Measurements from ENCODE around the gene FBLN2.

The FBLN2 gene

GRCh38 chr3:13579063-13579462 lies 30.1 kb downstream of the FBLN2 start:
- no peak for TF ChIP-seq ZFX (IDR thresholded peaks at IDR 0.05; ENCODE audit: borderline replicate concordance)
- TF ChIP-seq CTCF (IDR thresholded peaks at IDR 0.05): no peak
- H3K27ac ChIP-seq: no peak overlapping the region

GRCh38 chr3:13580256-13581023 lies 31.5 kb downstream of the FBLN2 start:
- no peak overlapping the region for H3K27ac ChIP-seq
- no peak for TF ChIP-seq CTCF (IDR thresholded peaks at IDR 0.05)
- TF ChIP-seq ZFX (IDR thresholded peaks at IDR 0.05; ENCODE audit: borderline replicate concordance): no peak

DNA sequence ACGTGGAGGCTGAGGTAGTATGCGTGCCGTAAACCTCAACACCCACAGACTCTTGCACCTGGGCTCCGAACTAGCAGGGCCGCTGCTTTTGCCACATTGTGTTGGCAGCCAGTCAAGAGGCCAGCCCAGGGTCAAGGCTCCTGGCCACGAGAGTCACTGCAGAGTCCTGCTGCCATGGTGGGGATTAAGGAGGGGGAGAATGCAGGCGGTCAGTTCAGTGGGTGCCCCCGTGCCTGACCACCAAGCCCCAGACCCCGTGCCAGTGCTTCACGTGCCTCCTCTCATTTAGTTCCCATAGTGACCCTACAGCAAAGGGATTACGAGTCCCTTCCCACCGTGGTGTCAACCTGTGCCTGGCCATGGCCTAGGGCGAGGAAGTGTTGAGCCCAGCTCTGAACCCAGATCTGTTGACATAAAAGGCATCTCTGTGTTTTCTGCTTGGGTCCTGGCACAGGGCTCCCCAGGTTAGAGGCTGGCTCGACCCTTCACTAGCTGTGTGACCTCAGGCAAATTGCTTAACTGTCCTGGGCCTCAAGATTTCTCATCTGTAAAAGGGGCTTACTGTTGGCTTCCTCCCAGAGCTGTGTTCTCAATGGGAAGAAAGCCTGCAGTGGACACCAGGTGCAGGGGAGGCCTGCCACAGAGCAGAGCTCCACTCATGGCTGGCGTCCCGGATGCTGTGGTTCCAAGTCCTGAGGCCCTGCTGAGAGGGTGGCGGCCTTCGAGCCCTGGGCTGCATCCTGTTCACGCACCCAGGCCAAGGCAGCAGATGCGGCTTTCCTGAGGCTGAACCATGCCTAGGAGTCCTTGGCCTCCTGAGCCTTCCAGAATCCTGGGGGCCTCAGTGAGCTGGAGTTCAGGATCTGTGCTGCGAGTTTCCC lies 32.8 kb downstream of the FBLN2 start:
- TF ChIP-seq CTCF (IDR thresholded peaks at IDR 0.05) (no peak), ZFX (IDR thresholded peaks at IDR 0.05; ENCODE audit: borderline replicate concordance) (no peak)
- H3K27ac ChIP-seq: no peak overlapping the region

DNA sequence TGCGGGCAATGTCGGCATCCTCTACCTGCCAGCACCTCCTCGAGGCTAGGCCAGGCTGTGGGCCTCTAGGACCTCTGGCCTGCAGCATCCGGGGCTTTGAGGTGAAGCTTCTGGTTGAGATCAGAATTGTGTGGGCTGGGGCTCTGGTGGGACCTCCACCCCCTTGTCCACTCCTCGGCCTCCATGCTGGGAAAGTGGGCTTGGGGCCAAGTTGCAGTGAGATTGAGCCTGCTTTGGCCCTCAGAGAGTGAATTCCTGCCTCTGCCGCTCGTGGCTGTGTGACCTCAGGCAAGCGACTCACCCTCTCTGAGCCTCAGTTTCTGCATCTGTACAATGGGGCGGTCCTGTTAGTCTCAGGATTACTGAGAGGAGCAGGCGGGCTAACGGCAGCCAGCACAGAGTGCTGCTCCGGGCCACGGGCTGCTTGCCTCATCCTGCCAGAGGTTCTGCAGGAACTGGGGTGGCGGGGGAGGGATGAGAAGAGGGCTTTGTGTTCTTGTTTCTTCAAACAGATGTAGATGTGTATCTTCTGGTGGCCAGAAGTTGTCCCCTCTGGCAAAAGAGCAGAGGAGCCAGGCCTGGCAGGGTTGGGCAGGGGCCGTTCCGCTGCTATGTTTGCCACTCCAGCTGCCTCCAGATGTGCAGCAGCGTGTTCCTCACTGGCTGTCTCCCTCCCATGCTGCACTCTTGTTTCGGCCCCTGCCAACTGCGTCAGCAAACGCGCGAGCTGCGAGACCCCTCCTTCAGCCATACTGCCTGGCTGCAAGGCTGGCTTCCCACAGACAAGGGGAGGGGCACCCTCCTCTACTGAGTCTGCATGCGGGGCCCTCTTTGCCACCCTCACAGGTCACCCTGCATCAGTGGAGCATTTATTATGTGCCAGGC lies 33.7 kb downstream of the FBLN2 start:
- H3K27ac ChIP-seq: no peak overlapping the region
- TF ChIP-seq ZFX (IDR thresholded peaks at IDR 0.05; ENCODE audit: borderline replicate concordance): no peak
- no peak for TF ChIP-seq CTCF (IDR thresholded peaks at IDR 0.05)

GRCh38 chr3:13583251-13584180 lies 34.6 kb downstream of the FBLN2 start:
- TF ChIP-seq CTCF (IDR thresholded peaks at IDR 0.05) (no peak), ZFX (IDR thresholded peaks at IDR 0.05; ENCODE audit: borderline replicate concordance) (no peak)
- no peak overlapping the region for H3K27ac ChIP-seq

GRCh38 chr3:13584427-13584891 lies 35.5 kb downstream of the FBLN2 start:
- no peak overlapping the region for H3K27ac ChIP-seq
- TF ChIP-seq ZFX (IDR thresholded peaks at IDR 0.05; ENCODE audit: borderline replicate concordance) (no peak), CTCF (IDR thresholded peaks at IDR 0.05) (no peak)

Measured in 22Rv1 (cell line).